Measurements from ENCODE around the gene MRPL10. TPM values are rescaled to one million over a fixed set of nuclear protein-coding genes. Genes with fewer than 3 reads are reported as not detected.
A peak's percentile ranks its signal among the peaks of the same experiment; 100 is the strongest.

The MRPL10 gene
- total RNA-seq, 1 experiment from 2014 or later, result 67.2 TPM

- no peak overlapping the region for H3K27ac Mint-ChIP-seq
- no peak overlapping the region for H2BK5ac ChIP-seq (ENCODE audit: insufficient read length, low read length)
- no peaks in the 10 kb centered on the region for H3K36me3 Mint-ChIP-seq (ENCODE audit: insufficient read depth in 1 of 3, low read depth in 3 of 3)
- H3K9me3 ChIP-seq (ENCODE audit: control insufficient read depth, low read depth, low read length), result no peaks in the 10 kb centered on the region
- no peak overlapping the region for H3K4ac ChIP-seq (ENCODE audit: low read depth, low read length)
- H2BK15ac ChIP-seq (ENCODE audit: low read depth, low read length), result no peak overlapping the region
- no peak overlapping the region for H3K18ac ChIP-seq (ENCODE audit: insufficient read length, low read depth, low read length)
- H4K8ac ChIP-seq (replicated peaks; ENCODE audit: insufficient read length, low read depth, low read length), result no peak overlapping the region
- H3K23me2 ChIP-seq (ENCODE audit: insufficient read length, low read depth, low read length, poor library complexity, severe bottlenecking), result peaks cover 11% of the 10 kb centered on the region
- peaks cover 7% of the 10 kb centered on the region; the same call in 1 of the 2 replicates for H3K27me3 ChIP-seq (ENCODE audit: insufficient read depth, low read length)
- H3K27me3 Mint-ChIP-seq (ENCODE audit: low read depth), result peaks cover 83% of the 10 kb centered on the region
- no peak overlapping the region for H4K5ac ChIP-seq (ENCODE audit: insufficient read length, low read depth, low read length)
- no peak overlapping the region for H4K91ac ChIP-seq (ENCODE audit: insufficient read length, low read depth, low read length)
- no peak overlapping the region for H3K23ac ChIP-seq (ENCODE audit: insufficient read length, low read depth, low read length)
- no peaks in the 10 kb centered on the region for H3K79me1 ChIP-seq (ENCODE audit: insufficient read depth, low read depth, low read length, poor library complexity, severe bottlenecking)
- peak overlapping the region; percentile 56 for H3K4me2 ChIP-seq (ENCODE audit: insufficient read depth, insufficient read length, low read length)
- H4K20me1 ChIP-seq (ENCODE audit: control insufficient read depth, insufficient read depth, insufficient read length), result no peaks in the 10 kb centered on the region
- H2BK12ac ChIP-seq (ENCODE audit: insufficient read length, low read depth, low read length), result no peak overlapping the region
- TF ChIP-seq CTCF (conservative IDR thresholded peaks at IDR 0.05), result no peak
- no peaks in the 10 kb centered on the region; a peak in 1 of 5 replicates for H3K9me3 Mint-ChIP-seq
- DNase-seq, result peak; percentile 64
- no peak overlapping the region for H3K27ac ChIP-seq (ENCODE audit: insufficient read length, low read depth, low read length)
- H3K9ac ChIP-seq (ENCODE audit: extremely low read depth, insufficient read length, low read length), result no peak overlapping the region
- H3K4me1 ChIP-seq (ENCODE audit: insufficient read depth, low read length), result peaks cover 7% of the 10 kb centered on the region; the same call in 1 of the 2 replicates
- H3K4me3 Mint-ChIP-seq, result peak overlapping the region; percentile 56 to 76
- WGBS (ENCODE audit: extremely low coverage, insufficient read length, low lambda C conversion rate), result no CpG with 5 or more reads among the region's 29 CpGs
- no peak overlapping the region for H2AFZ ChIP-seq (ENCODE audit: low read length)
- peaks cover 48 to 56% of the 10 kb centered on the region in 2 experiments for H3K4me1 Mint-ChIP-seq
- no peak overlapping the region for H2BK20ac ChIP-seq (ENCODE audit: low read depth, low read length, poor library complexity, severe bottlenecking)
- no peak overlapping the region for H3T11ph ChIP-seq (ENCODE audit: low read length)
- H2BK120ac ChIP-seq (ENCODE audit: low read depth, low read length, poor library complexity, severe bottlenecking), result no peak overlapping the region
- H3K14ac ChIP-seq (ENCODE audit: insufficient read depth, low read length), result no peak overlapping the region
- H2AK5ac ChIP-seq (ENCODE audit: insufficient read length, low read length), result no peak overlapping the region
- no peak overlapping the region for H3K56ac ChIP-seq (ENCODE audit: insufficient read length, low read depth, low read length)
- no peaks in the 10 kb centered on the region for H3K79me2 ChIP-seq (ENCODE audit: insufficient read depth, low read length)
Observed at GRCh38 chr17:47872019-47872650, 40.8 kb upstream of the MRPL10 start.

Data from H9 (cell line).